ENCODE data around the gene USH1C.

The USH1C gene

GRCh38 chr11:17458268-17458667 lies 85.9 kb downstream of the USH1C start:
- no peak overlapping the region for H3K27ac ChIP-seq (ENCODE audit: low read length)
- H3K9ac ChIP-seq (ENCODE audit: low read depth, low read length) = peak overlapping the region; percentile 19; the same call in 1 of the 2 replicates
- H3K4me3 ChIP-seq (ENCODE audit: low read length) = 0 out of 2 replicates have a peak overlapping the region, but pooled peaks have one; percentile 18
- no peaks in the 10 kb centered on the region for H3K27me3 ChIP-seq (ENCODE audit: insufficient read depth, low read length)
- H3K9me3 ChIP-seq (ENCODE audit: insufficient read depth, low read depth, low read length) = no peaks in the 10 kb centered on the region
- H3K36me3 ChIP-seq (ENCODE audit: insufficient read depth, low read depth, low read length) = no peaks in the 10 kb centered on the region
- H3K4me1 ChIP-seq (ENCODE audit: insufficient read depth, low read length) = peaks cover 12% of the 10 kb centered on the region

DNA sequence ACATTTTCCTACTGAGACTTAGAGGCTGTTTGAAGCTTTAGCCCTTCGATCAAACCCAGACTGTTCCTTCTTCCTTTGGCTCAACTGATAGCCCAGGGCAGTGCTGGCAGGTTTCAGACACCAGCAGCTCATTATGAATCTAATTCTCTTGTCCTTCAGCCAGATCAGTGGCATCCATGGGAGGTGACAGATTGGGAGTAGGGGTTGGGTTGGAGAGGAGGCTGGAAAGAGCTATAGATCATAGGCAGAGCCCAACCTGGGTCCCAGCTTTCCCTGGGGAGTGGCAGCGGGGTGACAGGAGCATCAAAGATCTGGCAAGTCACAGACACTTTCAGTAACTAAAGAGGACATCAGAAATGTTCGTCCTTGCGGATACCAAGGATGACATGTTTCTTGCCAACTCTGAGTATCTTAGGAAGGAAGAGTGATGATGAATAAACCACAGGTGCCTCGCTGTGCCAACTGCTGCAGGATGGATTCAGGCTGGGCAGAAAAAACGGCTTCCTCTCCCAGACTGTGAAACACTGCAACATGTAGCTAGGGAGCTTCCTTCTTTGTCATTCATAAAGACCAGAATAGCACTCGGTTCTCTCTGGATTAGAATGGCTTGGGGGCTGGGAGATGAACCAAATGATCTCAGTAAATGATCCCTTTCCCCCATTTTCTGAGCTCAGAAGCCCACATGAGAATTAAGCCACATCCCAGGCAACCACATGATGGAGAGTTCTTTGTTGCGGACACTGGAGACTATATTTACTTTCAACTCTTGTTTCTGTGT lies 86.6 kb downstream of the USH1C start:
- H3K27ac ChIP-seq (ENCODE audit: low read length) = no peak overlapping the region
- H3K4me1 ChIP-seq (ENCODE audit: insufficient read depth, low read length) = peaks cover 12% of the 10 kb centered on the region
- H3K27me3 ChIP-seq (ENCODE audit: insufficient read depth, low read length) = no peaks in the 10 kb centered on the region
- no peaks in the 10 kb centered on the region for H3K36me3 ChIP-seq (ENCODE audit: insufficient read depth, low read depth, low read length)
- peak overlapping the region; percentile 19; the same call in 1 of the 2 replicates for H3K9ac ChIP-seq (ENCODE audit: low read depth, low read length)
- H3K9me3 ChIP-seq (ENCODE audit: insufficient read depth, low read depth, low read length) = no peaks in the 10 kb centered on the region
- 0 out of 2 replicates have a peak overlapping the region, but pooled peaks have one; percentile 18 for H3K4me3 ChIP-seq (ENCODE audit: low read length)

DNA sequence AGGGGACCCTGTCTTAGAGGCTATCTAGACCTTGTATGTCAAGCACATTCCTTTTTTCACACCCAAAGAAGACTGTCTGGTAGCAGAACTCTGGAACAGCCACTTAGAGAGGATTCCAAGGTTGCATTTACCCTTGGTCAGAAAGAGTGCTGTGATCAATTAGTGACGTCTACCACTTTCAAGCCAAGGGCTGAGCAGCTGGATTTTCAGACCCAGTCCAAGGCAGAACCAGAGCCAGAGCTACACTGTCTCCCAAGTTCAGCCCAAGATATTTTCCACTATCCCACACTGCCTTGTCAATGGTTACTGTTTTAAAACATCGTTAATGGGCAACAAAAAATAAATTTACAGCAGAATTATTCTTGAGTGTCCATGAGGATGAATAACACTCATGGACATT lies 91.5 kb downstream of the USH1C start:
- Histone ChIP-seq H3K9me3 (ENCODE audit: insufficient read depth, low read depth, low read length) (no peaks in the 10 kb centered on the region; the same call in 1 of the 2 replicates), H3K4me3 (ENCODE audit: low read length) (no peak overlapping the region), H3K9ac (ENCODE audit: low read depth, low read length) (no peak overlapping the region), H3K27me3 (ENCODE audit: insufficient read depth, low read length) (no peaks in the 10 kb centered on the region), H3K27ac (ENCODE audit: low read length) (no peak overlapping the region), H3K36me3 (ENCODE audit: insufficient read depth, low read depth, low read length) (no peaks in the 10 kb centered on the region), H3K4me1 (ENCODE audit: insufficient read depth, low read length) (peaks cover 4% of the 10 kb centered on the region; the same call in 1 of the 2 replicates)

DNA sequence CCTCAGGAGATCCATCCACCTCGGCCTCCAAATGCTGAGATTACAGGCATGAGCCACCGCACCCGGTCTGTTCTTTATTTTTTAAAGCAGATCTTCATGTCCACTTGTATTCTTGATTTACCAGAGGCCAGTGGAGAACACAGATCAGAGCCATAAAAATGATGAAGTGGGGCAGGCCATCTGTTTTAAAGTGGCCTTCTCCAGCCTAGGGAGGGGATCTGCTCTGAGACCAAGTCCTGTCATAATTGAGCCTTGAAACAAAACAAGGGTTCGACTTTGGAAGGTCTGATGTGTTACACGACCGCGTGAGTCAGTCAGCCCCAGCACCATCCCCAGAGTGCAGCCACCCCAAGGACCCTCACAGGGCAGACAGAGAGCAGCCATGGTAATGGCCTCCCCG lies 95.1 kb downstream of the USH1C start:
- Histone ChIP-seq H3K9me3 (ENCODE audit: insufficient read depth, low read depth, low read length) (no peaks in the 10 kb centered on the region; the same call in 1 of the 2 replicates), H3K36me3 (ENCODE audit: insufficient read depth, low read depth, low read length) (no peaks in the 10 kb centered on the region), H3K27me3 (ENCODE audit: insufficient read depth, low read length) (no peaks in the 10 kb centered on the region), H3K4me3 (ENCODE audit: low read length) (no peak overlapping the region), H3K27ac (ENCODE audit: low read length) (no peak overlapping the region), H3K9ac (ENCODE audit: low read depth, low read length) (no peak overlapping the region), H3K4me1 (ENCODE audit: insufficient read depth, low read length) (no peaks in the 10 kb centered on the region)

DNA sequence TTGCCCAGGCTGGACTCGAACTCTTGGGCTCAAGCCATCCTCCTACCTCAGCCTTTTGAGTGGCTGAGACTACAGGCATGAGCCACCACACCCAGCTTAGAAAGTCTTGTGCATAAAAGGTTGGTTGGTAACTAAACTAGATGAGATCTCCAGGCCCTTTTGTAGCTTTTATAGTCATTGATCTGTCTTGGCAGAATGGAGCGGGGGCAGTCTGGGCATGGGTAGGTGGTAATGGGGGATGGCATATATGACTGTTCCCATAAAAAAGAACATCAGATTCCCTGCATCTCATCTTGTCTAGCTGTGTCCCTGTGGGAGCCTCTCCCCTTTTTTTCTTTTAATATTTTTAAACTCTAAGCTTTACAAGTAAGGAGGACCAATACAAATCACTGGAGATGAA lies 97.7 kb downstream of the USH1C start:
- H3K9me3 ChIP-seq (ENCODE audit: insufficient read depth, low read depth, low read length) = no peaks in the 10 kb centered on the region
- H3K27me3 ChIP-seq (ENCODE audit: insufficient read depth, low read length) = no peaks in the 10 kb centered on the region
- H3K4me3 ChIP-seq (ENCODE audit: low read length) = no peak overlapping the region
- H3K4me1 ChIP-seq (ENCODE audit: insufficient read depth, low read length) = no peaks in the 10 kb centered on the region
- H3K36me3 ChIP-seq (ENCODE audit: insufficient read depth, low read depth, low read length) = no peaks in the 10 kb centered on the region
- H3K27ac ChIP-seq (ENCODE audit: low read length) = no peak overlapping the region
- H3K9ac ChIP-seq (ENCODE audit: low read depth, low read length) = no peak overlapping the region

DNA sequence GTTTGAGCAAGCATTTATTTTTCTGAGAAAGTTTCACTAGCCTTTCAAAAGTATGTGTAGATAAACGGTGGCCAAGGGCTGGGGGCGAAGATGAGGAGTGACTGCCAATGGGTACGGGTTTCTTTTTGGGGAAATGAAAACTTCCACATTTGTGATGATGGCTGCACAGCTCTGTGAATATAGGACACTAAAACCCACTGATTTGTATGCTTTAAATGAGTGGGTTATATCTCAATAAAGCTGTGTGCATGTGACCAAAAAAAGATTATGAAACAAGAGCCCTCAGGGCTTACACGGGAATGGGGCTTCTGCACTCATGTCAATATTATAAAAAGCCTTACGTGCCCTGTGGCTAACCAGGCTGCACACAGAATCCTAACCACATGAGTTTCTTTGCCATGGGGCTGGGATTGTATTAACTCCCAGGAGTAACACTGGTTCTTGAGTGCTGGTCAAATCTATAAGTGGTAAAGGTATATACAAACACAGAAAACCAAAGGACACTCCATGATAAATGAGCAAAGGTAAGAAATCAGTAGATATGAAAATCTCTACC lies 98.9 kb downstream of the USH1C start:
- Histone ChIP-seq H3K9me3 (ENCODE audit: insufficient read depth, low read depth, low read length) (no peaks in the 10 kb centered on the region), H3K27me3 (ENCODE audit: insufficient read depth, low read length) (peaks cover 10% of the 10 kb centered on the region), H3K4me1 (ENCODE audit: insufficient read depth, low read length) (no peaks in the 10 kb centered on the region), H3K27ac (ENCODE audit: low read length) (no peak overlapping the region), H3K4me3 (ENCODE audit: low read length) (no peak overlapping the region), H3K36me3 (ENCODE audit: insufficient read depth, low read depth, low read length) (no peaks in the 10 kb centered on the region), H3K9ac (ENCODE audit: low read depth, low read length) (no peak overlapping the region)

DNA sequence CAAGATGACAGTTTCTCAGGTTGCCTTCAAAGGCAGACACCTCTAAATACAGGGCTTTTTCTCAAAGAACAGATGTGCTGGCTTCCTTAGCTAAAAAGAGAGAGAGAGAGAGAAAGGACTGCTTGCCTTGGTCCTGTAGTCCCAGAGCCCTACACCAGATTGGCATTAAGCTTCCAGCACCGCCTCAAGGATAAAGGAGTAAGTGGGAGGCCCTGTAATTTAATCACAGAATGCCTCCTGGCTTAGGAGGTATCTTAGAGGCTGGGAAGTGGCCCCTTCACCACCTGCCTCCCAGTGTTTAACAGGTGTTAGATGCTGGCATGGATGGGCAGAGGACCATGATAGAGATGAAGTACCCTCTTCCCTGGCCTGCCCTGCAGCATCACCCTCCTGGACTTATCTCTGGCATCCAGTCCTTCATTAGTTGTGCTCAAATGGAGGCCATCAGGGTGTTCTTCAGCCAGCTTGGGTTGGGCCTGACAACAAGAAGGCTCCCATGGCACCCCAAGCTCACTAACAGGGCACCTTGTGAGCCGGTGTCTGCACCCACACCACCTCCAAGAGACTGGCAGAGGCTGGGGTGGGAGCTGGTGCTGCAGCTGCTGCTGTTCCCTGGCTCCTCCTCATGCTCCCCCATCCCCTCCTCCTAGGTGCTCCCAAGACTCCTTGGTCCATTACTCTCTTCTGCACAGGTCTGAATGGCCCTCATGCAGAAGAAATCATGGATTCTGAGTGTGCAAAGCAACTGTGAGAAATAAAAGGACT lies 100.1 kb downstream of the USH1C start:
- H3K9me3 ChIP-seq (ENCODE audit: insufficient read depth, low read depth, low read length) = no peaks in the 10 kb centered on the region
- no peak overlapping the region for H3K9ac ChIP-seq (ENCODE audit: low read depth, low read length)
- no peaks in the 10 kb centered on the region for H3K4me1 ChIP-seq (ENCODE audit: insufficient read depth, low read length)
- H3K27me3 ChIP-seq (ENCODE audit: insufficient read depth, low read length) = peaks cover 22% of the 10 kb centered on the region
- H3K27ac ChIP-seq (ENCODE audit: low read length) = no peak overlapping the region
- no peaks in the 10 kb centered on the region for H3K36me3 ChIP-seq (ENCODE audit: insufficient read depth, low read depth, low read length)
- no peak overlapping the region for H3K4me3 ChIP-seq (ENCODE audit: low read length)
